H9 (cell line): ENCODE measurements around the gene CEMIP. TPM values are rescaled to one million over a fixed set of nuclear protein-coding genes. Genes with fewer than 3 reads are reported as not detected.

Experiments
- DNase-seq: peaks from one replicate; pipeline ENCODE4 v3.0.0-alpha.2; 2017
- H2AFZ ChIP-seq: one replicate; pipeline ENCODE4 v1.6.1; 2013; ENCODE audit warnings: mild to moderate bottlenecking, low read length, control low read depth, moderate library complexity
- H2AK5ac ChIP-seq: 2 replicates; pipeline ENCODE4 v1.6.1; 2013; ENCODE audit warnings: low read length, control low read depth, mixed read lengths; ENCODE audit not compliant: insufficient read length
- H2BK120ac ChIP-seq: one replicate; pipeline ENCODE4 v1.6.1; 2013; ENCODE audit warnings: low read depth, mild to moderate bottlenecking, low read length, control low read depth, inconsistent platforms; ENCODE audit not compliant: poor library complexity, severe bottlenecking
- H2BK12ac ChIP-seq: 2 replicates; pipeline ENCODE4 v1.6.1; 2013; ENCODE audit warnings: low read length, control low read depth, mixed read lengths, low read depth; ENCODE audit not compliant: insufficient read length
- H2BK15ac ChIP-seq: 2 replicates; pipeline ENCODE4 v1.6.1; 2013; ENCODE audit warnings: low read depth, low read length, control low read depth
- H2BK20ac ChIP-seq: one replicate; pipeline ENCODE4 v1.6.1; 2013; ENCODE audit warnings: low read depth, mild to moderate bottlenecking, low read length, control low read depth, inconsistent platforms; ENCODE audit not compliant: poor library complexity, severe bottlenecking
- H2BK5ac ChIP-seq: 2 replicates; pipeline ENCODE4 v1.6.1; 2013; ENCODE audit warnings: low read length, control low read depth, mixed read lengths; ENCODE audit not compliant: insufficient read length
- H3K14ac ChIP-seq: 2 replicates; pipeline ENCODE4 v1.6.1; 2013; ENCODE audit warnings: low read length, control low read depth; ENCODE audit not compliant: insufficient read depth
- H3K18ac ChIP-seq: 2 replicates; pipeline ENCODE4 v1.6.1; 2013; ENCODE audit warnings: low read depth, mild to moderate bottlenecking, mixed read lengths, low read length, control low read depth; ENCODE audit not compliant: insufficient read length
- H3K23ac ChIP-seq: 2 replicates; pipeline ENCODE4 v1.6.1; 2013; ENCODE audit warnings: low read length, control low read depth, mixed read lengths, low read depth; ENCODE audit not compliant: insufficient read length
- H3K23me2 ChIP-seq: 2 replicates; pipeline ENCODE4 v1.6.1; 2013; ENCODE audit warnings: low read depth, mild to moderate bottlenecking, mixed read lengths, low read length, control low read depth; ENCODE audit not compliant: insufficient read length, poor library complexity, severe bottlenecking
- H3K27ac ChIP-seq: 2 replicates; pipeline ENCODE4 v1.5.1; 2013; ENCODE audit warnings: low read length, control low read depth, mixed read lengths, low read depth; ENCODE audit not compliant: insufficient read length
- H3K27me3 ChIP-seq: 2 replicates; pipeline ENCODE4 v1.6.1; 2013; ENCODE audit warnings: low read length, control low read depth, inconsistent platforms; ENCODE audit not compliant: insufficient read depth
- H3K4ac ChIP-seq: 2 replicates; pipeline ENCODE4 v1.6.1; 2013; ENCODE audit warnings: low read depth, mild to moderate bottlenecking, control low read depth, inconsistent platforms, low read length, moderate library complexity
- H3K4me1 ChIP-seq: 2 replicates; pipeline ENCODE4 v1.6.1; 2013; ENCODE audit warnings: low read length, control low read depth, inconsistent platforms; ENCODE audit not compliant: insufficient read depth
- H3K4me2 ChIP-seq: 2 replicates; pipeline ENCODE4 v1.6.1; 2013; ENCODE audit warnings: low read length, control low read depth, mixed read lengths; ENCODE audit not compliant: insufficient read length, insufficient read depth
- H3K56ac ChIP-seq: 2 replicates; pipeline ENCODE4 v1.6.1; 2013; ENCODE audit warnings: low read depth, mild to moderate bottlenecking, mixed read lengths, low read length, control low read depth; ENCODE audit not compliant: insufficient read length
- H3K79me1 ChIP-seq: 2 replicates; pipeline ENCODE4 v1.6.1; 2013; ENCODE audit warnings: low read depth, mild to moderate bottlenecking, moderate library complexity, low read length, control low read depth, inconsistent platforms; ENCODE audit not compliant: insufficient read depth, poor library complexity, severe bottlenecking
- H3K79me2 ChIP-seq: 2 replicates; pipeline ENCODE4 v1.6.1; 2013; ENCODE audit warnings: low read length, control low read depth, inconsistent platforms; ENCODE audit not compliant: insufficient read depth
- H3K9ac ChIP-seq: 2 replicates; pipeline ENCODE4 v1.6.1; 2013; ENCODE audit warnings: low read length, control low read depth, mixed read lengths; ENCODE audit not compliant: insufficient read length; ENCODE audit errors: extremely low read depth
- H3K9me3 ChIP-seq: one replicate; pipeline ENCODE4 v1.6.1; 2013; ENCODE audit warnings: low read depth, low read length, inconsistent platforms; ENCODE audit not compliant: control insufficient read depth
- H3T11ph ChIP-seq: one replicate; pipeline ENCODE4 v1.6.1; 2013; ENCODE audit warnings: mild to moderate bottlenecking, low read length, control low read depth, inconsistent platforms
- H4K20me1 ChIP-seq: one replicate; pipeline ENCODE4 v1.6.1; 2013; ENCODE audit not compliant: control insufficient read depth, insufficient read length, insufficient read depth
- H4K5ac ChIP-seq: 2 replicates; pipeline ENCODE4 v1.6.1; 2013; ENCODE audit warnings: low read depth, mild to moderate bottlenecking, mixed read lengths, low read length, control low read depth; ENCODE audit not compliant: insufficient read length
- H4K8ac ChIP-seq: replicated peaks from 2 replicates; pipeline ENCODE4 v1.6.1; 2013; ENCODE audit warnings: low read length, control low read depth, mixed read lengths, low read depth; ENCODE audit not compliant: insufficient read length
- H4K91ac ChIP-seq: 2 replicates; pipeline ENCODE4 v1.6.1; 2013; ENCODE audit warnings: low read depth, mild to moderate bottlenecking, moderate library complexity, mixed read lengths, low read length, control low read depth; ENCODE audit not compliant: insufficient read length
- H3K27ac Mint-ChIP-seq, 3 experiments: 2 replicates in 2 of 3; 3 replicates in 1 of 3; pipeline ENCODE4 v1.8.0; 2020 to 2021; ENCODE audit warnings: mixed read lengths in 3 of 3, mild to moderate bottlenecking in 1 of 3, moderate library complexity in 1 of 3
- H3K27me3 Mint-ChIP-seq: 2 replicates; pipeline ENCODE4 v1.8.0; 2021; ENCODE audit warnings: low read depth, mild to moderate bottlenecking, moderate library complexity, mixed read lengths
- H3K36me3 Mint-ChIP-seq, 3 experiments: 2 replicates in 2 of 3; 3 replicates in 1 of 3; pipeline ENCODE4 v1.8.0; 2020 to 2021; ENCODE audit warnings: low read depth in 3 of 3, mixed read lengths in 3 of 3; ENCODE audit not compliant: insufficient read depth in 1 of 3
- H3K4me1 Mint-ChIP-seq, 2 experiments: 2 replicates each; pipeline ENCODE4 v1.8.0; 2020; ENCODE audit warnings: mixed read lengths in 2 of 2
- H3K4me3 Mint-ChIP-seq, 2 experiments: 2 replicates in 1 of 2; 3 replicates in 1 of 2; pipeline ENCODE4 v1.8.0; 2020 to 2021; ENCODE audit warnings: mild to moderate bottlenecking in 2 of 2, mixed read lengths in 2 of 2, moderate library complexity in 1 of 2
- H3K9me3 Mint-ChIP-seq, 2 experiments: 2 replicates in 1 of 2; 3 replicates in 1 of 2; pipeline ENCODE4 v1.8.0; 2020; ENCODE audit warnings: mild to moderate bottlenecking in 2 of 2, mixed read lengths in 2 of 2, moderate library complexity in 1 of 2
- WGBS: extraction: QIAGEN DNeasy Blood & Tissue Kit; methylation state at CpG from one replicate; pipeline ENCODE4 v1.1.7; 2013; ENCODE audit warnings: missing lambda C conversion rate, low lambda C conversion rate, mixed read lengths; ENCODE audit not compliant: insufficient read length; ENCODE audit errors: extremely low coverage; 5-methylcytosine and 5-hydroxymethylcytosine counted together
- total RNA-seq: library from RNA; stranded (reverse); gene quantifications from 2 replicates; pipeline ENCODE4 v1.2.1, GENCODE V29; 2021
- TF ChIP-seq, protein P1 (sequence below): fragments of 200-600 bp; sonication (generic); conservative IDR thresholded peaks from 3 replicates; pipeline ENCODE4 v1.8.0; 2021; ENCODE audit warnings: antibody characterized with exemption, mild to moderate bottlenecking

CEMIP gene
- total RNA-seq, 1 experiment from 2014 or later: 0.09 TPM

GRCh38 chr15:80816936-80817335 lies 37.8 kb downstream of the CEMIP start:
- peaks cover 5% of the 10 kb centered on the region; the same call in 1 of the 2 replicates for H3K4me1 ChIP-seq
- no peak overlapping the region for H2AK5ac ChIP-seq
- H3K4me3 Mint-ChIP-seq: no peak overlapping the region
- no peaks in the 10 kb centered on the region; a peak in 1 of 7 replicates for H3K36me3 Mint-ChIP-seq
- no peak overlapping the region for H2BK5ac ChIP-seq
- no peak overlapping the region for H4K8ac ChIP-seq
- no peak overlapping the region for H4K91ac ChIP-seq
- H3K23me2 ChIP-seq: no peaks in the 10 kb centered on the region
- no peaks in the 10 kb centered on the region for H3K9me3 Mint-ChIP-seq
- no peak overlapping the region for H3K23ac ChIP-seq
- no peak overlapping the region for H3K4ac ChIP-seq
- peaks cover 6% of the 10 kb centered on the region for H3K27me3 Mint-ChIP-seq
- no peak overlapping the region for H3K27ac ChIP-seq
- no peak overlapping the region for H3T11ph ChIP-seq
- H2BK20ac ChIP-seq: no peak overlapping the region
- TF ChIP-seq, protein P1, sequence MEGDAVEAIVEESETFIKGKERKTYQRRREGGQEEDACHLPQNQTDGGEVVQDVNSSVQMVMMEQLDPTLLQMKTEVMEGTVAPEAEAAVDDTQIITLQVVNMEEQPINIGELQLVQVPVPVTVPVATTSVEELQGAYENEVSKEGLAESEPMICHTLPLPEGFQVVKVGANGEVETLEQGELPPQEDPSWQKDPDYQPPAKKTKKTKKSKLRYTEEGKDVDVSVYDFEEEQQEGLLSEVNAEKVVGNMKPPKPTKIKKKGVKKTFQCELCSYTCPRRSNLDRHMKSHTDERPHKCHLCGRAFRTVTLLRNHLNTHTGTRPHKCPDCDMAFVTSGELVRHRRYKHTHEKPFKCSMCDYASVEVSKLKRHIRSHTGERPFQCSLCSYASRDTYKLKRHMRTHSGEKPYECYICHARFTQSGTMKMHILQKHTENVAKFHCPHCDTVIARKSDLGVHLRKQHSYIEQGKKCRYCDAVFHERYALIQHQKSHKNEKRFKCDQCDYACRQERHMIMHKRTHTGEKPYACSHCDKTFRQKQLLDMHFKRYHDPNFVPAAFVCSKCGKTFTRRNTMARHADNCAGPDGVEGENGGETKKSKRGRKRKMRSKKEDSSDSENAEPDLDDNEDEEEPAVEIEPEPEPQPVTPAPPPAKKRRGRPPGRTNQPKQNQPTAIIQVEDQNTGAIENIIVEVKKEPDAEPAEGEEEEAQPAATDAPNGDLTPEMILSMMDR: no peak
- no peaks in the 10 kb centered on the region for H3K79me2 ChIP-seq
- H2BK12ac ChIP-seq: no peak overlapping the region
- no peak overlapping the region for H2BK120ac ChIP-seq
- no peaks in the 10 kb centered on the region for H4K20me1 ChIP-seq
- H2BK15ac ChIP-seq: no peak overlapping the region
- H3K14ac ChIP-seq: no peak overlapping the region
- DNase-seq: no peak
- H3K18ac ChIP-seq: no peak overlapping the region
- no peaks in the 10 kb centered on the region for H3K79me1 ChIP-seq
- no peaks in the 10 kb centered on the region for H3K9me3 ChIP-seq
- no peak overlapping the region for H3K56ac ChIP-seq
- peaks cover 8 to 10% of the 10 kb centered on the region in 2 experiments for H3K4me1 Mint-ChIP-seq
- H4K5ac ChIP-seq: no peak overlapping the region
- no peaks in the 10 kb centered on the region for H3K27me3 ChIP-seq
- no CpG with 5 or more reads among the region's 4 CpGs for WGBS
- H3K9ac ChIP-seq: no peak overlapping the region
- H3K27ac Mint-ChIP-seq: no peak overlapping the region
- H3K4me2 ChIP-seq: no peak overlapping the region
- no peak overlapping the region for H2AFZ ChIP-seq
